HK-2 (cell line): ENCODE measurements around the gene USF3.

ENCODE experiments used
- DNase-seq: peaks from one replicate; pipeline ENCODE4 v3.0.0-alpha.2; 2018; ENCODE audit not compliant: unreplicated experiment

The USF3 gene

GRCh38 chr3:113695786-113696645, at the start of gene USF3:
Gene USF3 (minus strand): TSS chr3:113696642. CDS start chr3:113674878, 21,764 bp downstream.
- DNase-seq: peak; percentile 77

GRCh38 chr3:113745756-113746547, 49.5 kb upstream of the USF3 start, which contains the start of gene NAA50:
Gene NAA50 (minus strand): TSS chr3:113746249. CDS start chr3:113745949, 300 bp downstream.
- DNase-seq: peak; percentile 95

DNA sequence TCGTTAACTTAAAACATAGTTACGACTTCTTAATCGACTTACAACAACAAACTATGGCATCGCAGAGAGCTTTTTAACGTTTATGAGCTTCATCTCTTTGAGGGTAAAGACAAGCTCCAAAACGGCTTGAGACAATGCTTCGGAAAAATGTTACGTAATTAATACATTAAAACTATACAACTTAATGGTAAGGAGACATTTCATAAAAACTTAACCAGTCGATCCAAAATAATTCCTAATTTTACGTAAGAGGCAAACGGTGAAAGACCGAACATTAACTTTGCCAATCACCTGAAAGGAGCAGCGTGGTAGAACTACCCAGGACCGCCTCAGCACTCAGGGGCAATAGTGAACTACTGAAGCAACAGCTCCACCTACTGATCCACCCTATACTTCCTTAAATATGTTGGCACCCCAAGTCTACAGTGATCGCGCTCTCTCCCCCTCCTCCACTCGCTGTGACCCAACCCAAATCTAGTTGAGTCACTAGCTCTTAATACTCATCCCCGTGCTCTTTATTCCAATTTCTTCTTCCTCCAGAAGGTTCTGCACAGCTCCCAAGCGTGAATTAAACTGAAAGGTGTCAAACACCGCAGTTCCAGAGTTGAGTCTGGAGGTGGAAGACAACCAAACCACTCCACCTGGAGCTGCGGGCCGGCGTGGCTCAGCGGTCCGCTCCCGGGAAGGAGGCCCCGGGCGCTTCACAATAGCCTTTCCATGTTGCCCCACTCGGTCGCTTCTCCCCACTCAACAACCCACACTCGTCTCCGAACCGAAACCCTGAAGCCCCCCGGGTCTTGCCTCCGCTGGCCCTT, 48.7 kb upstream of the USF3 start:
- DNase-seq: peak; percentile 73

GRCh38 chr3:113743006-113743630, 46.7 kb upstream of the USF3 start:
- no peak for DNase-seq

DNA sequence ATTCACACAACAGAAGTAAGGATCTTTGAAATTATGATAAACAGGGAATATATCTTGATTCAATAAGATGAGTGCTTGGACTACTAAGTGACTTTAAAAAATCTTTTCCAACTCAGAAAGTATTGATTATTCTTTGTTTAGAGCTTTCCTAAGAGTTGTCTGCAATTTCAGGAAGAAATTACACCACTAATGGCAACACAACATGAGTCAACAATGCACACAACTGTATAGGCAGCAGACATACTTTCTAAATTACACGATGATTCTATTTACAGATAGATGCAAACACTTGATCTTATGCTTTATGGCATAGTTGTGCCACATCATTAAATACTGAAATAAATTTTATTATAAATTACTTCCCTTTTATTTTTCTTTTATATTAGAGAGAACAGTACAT, 45.2 kb upstream of the USF3 start:
- no peak for DNase-seq

DNA sequence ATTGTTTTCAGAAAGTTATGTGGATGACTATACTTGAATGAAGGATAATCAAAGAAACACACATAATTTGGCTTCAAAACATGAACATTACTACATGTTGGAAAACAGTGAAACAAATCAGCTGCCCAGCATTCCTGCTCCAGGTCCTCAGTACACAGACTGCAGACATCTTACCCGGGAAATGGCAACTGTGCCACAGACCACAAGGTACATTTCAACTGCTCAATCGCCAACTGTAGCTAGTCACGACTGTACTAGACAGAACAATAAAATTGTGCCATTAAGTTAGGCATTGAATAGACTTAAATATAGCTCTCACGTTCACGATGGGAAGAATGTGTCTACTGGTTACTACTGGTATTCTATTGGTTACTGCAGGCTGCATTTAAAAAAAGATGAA, 44.6 kb upstream of the USF3 start:
- no peak for DNase-seq

- no peak for DNase-seq
Observed at GRCh38 chr3:113736548-113737089, 40.2 kb upstream of the USF3 start.

- no peak for DNase-seq
Observed at GRCh38 chr3:113731694-113732093, 35.3 kb upstream of the USF3 start.

- no peak for DNase-seq
Observed at GRCh38 chr3:113730550-113730949, 34.1 kb upstream of the USF3 start.

GRCh38 chr3:113728661-113729060, 32.2 kb upstream of the USF3 start:
- DNase-seq: no peak

DNA sequence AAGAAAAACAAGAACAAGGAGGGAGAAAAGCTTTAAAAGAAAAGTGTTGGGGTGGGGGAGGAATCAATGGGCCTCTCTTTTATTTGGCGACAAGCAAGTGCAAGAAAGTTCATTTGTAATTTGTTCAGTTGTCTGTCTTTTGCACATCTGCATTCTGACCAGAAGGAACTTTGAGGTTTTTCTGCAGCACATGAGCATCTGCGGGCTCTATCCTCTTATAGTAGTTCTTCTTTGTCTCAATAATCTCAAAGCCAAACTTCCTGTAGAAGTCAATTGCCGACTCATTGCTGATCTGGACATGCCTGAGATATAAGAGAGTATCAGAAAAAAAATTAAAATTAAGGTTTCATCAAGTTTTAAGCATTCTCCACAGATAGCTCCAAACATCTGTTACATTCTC, 25.2 kb upstream of the USF3 start:
- no peak for DNase-seq

DNA sequence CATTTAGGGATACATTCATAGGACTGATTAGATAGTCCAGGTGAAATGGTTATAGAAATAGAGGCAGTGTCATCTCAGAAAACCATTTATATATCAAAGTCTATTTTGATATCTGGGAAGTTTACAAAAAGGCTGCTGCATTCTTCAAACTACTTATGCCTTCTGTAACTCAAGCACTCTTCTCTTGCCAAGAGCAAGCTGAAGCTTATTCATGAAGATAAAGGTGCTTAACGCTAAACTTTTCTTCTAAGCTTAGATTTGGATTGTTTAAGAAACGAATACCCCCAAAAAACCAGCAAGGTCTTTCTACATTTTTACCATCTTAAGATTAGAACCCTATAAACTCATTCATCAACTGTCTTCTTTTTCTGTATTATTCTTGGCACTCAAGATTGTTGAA, 23.3 kb upstream of the USF3 start:
- DNase-seq: no peak

DNA sequence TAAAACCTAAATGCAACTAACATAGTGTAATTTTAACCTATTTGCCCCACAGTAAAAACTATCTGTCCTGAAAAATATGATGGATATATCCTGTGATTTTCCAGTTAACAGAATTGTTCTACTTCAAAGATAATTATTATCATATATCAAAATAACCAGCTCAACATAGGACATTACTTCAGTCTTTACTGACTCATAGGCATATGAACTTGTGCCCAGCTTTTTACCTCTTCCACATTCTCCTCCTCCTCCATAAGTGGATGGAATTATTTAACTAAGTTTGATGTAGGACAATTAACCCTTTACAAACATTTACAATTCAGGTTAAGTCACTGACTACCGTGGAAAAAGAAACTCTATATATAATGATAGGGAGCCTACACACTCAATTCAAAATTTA, 22.9 kb upstream of the USF3 start:
- DNase-seq: no peak

- no peak for DNase-seq
Observed at GRCh38 chr3:113717818-113718217, 21.4 kb upstream of the USF3 start.

DNA sequence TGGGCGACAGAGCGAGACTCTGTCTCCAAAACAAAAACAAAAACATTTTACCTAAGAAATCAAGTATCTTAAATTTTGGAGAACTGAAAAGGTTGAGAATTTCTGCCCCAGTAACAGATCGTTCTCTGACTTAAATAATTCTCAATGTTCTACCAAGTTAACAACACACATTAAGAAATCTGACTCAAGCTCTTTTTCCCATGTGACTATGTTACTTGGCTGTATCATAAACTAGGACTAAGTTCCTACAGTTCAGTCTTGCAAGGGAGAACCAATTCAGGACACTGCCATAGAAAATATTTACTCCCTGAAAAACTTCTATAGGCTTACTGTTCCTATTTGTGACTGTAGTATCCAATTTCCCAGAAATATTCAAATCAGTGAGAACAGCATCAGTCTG, 20.9 kb upstream of the USF3 start:
- DNase-seq: no peak

DNA sequence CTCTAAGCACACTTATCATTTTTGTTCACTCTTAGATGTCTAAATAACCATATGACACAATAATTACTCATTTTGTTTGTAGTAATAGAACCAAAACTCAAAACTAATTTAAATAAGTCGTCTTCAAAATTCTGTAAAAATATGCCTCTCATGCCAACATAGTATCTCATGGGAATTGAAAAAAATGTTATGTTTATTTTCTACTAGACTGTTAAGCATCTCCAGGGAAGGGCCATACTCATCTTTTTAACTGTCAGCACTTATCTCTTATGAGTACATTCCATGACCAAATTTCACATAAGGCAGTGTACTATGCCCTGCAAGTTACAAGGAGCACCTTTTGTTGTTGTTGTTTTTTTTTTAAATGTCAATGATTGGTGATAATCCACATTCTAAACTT, 18.3 kb upstream of the USF3 start:
- DNase-seq: no peak

GRCh38 chr3:113712129-113712528, 15.7 kb upstream of the USF3 start:
- no peak for DNase-seq

DNA sequence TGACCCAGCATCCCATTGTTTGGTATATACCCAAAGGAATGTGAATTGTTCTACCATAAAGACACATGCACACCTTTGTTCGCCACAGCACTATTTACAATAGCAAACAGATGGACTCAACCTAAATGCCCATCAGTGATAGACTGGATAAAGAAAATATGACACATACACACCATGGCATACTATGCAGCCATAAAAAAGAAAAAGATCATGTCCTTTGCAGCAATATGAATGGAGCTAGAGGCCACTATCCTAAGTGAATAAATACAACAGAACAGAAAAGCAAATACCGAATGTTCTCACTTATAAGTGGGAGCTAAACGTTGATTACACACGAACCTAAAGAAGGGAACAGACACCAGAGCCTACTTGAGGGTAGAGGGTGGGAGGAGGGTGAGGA, 11.4 kb upstream of the USF3 start:
- DNase-seq: no peak

- no peak for DNase-seq
Observed at GRCh38 chr3:113698956-113699355, 2.5 kb upstream of the USF3 start.

GRCh38 chr3:113698213-113698742, 1.8 kb upstream of the USF3 start:
- no peak for DNase-seq

GRCh38 chr3:113697500-113698090, 1.2 kb upstream of the USF3 start:
- peak; percentile 11 for DNase-seq
